Mesothelial cell of epicardium (in vitro differentiated cells): ENCODE measurements around the gene MARK3. TPM values are rescaled to one million over a fixed set of nuclear protein-coding genes. Genes with fewer than 3 reads are reported as not detected.

ENCODE experiments used
- DNase-seq, 2 experiments: peaks; one replicate each; pipeline ENCODE4 v3.0.0; 2021; ENCODE audit warnings: low spot score in 2 of 2; ENCODE audit not compliant: unreplicated experiment in 2 of 2
- H3K27ac Mint-ChIP-seq: 2 replicates; pipeline ENCODE4 v1.8.0; 2021; ENCODE audit warnings: mixed read lengths
- H3K27me3 Mint-ChIP-seq: 2 replicates; pipeline ENCODE4 v1.8.0; 2021; ENCODE audit warnings: low read depth, mixed read lengths
- H3K36me3 Mint-ChIP-seq: 2 replicates; pipeline ENCODE4 v1.8.0; 2021; ENCODE audit warnings: mixed read lengths
- H3K4me1 Mint-ChIP-seq: 2 replicates; pipeline ENCODE4 v1.8.0; 2021; ENCODE audit warnings: mixed read lengths
- H3K4me3 Mint-ChIP-seq: 2 replicates; pipeline ENCODE4 v1.8.0; 2021; ENCODE audit warnings: mild to moderate bottlenecking, moderate library complexity, mixed read lengths
- H3K9me3 Mint-ChIP-seq: 2 replicates; pipeline ENCODE4 v1.8.0; 2021; ENCODE audit warnings: mixed read lengths
- total RNA-seq: library from RNA; stranded (reverse); gene quantifications from 3 replicates; pipeline ENCODE4 v1.2.1, GENCODE V29; 2021
- TF ChIP-seq, protein P1 (sequence below): fragments of 200-600 bp; sonication (generic); IDR thresholded peaks from one replicate; pipeline ENCODE4 v1.5.0; 2021; ENCODE audit warnings: antibody characterized with exemption; ENCODE audit not compliant: unreplicated experiment

The MARK3 gene
- total RNA-seq, 1 donor from 2014 or later, result 125 TPM

DNA sequence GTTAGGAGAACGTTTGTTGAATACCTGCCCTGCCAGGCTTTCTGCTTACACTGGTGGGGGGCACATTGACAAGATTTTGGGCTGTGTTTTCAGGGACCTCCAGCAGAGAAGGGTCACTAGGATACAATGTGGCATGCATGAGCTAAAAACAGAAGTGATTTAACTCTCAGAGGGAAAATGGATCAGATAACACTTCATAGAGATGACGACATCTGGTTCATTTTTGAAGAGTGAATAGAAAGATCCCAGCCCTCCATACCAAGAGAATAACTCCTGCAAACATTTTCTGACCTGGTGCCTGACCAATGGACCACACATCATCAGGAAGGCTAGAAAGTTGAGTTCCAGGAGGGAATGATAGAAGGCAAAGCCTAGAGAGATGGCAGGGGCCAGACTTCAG is 103.7 kb downstream of the MARK3 start:
- Mint-ChIP-seq H3K9me3 (no peaks in the 10 kb centered on the region), H3K36me3 (peaks cover 16% of the 10 kb centered on the region), H3K27me3 (no peaks in the 10 kb centered on the region), H3K4me3 (no peak overlapping the region), H3K27ac (no peak overlapping the region), H3K4me1 (no peaks in the 10 kb centered on the region)
- TF ChIP-seq, protein P1, sequence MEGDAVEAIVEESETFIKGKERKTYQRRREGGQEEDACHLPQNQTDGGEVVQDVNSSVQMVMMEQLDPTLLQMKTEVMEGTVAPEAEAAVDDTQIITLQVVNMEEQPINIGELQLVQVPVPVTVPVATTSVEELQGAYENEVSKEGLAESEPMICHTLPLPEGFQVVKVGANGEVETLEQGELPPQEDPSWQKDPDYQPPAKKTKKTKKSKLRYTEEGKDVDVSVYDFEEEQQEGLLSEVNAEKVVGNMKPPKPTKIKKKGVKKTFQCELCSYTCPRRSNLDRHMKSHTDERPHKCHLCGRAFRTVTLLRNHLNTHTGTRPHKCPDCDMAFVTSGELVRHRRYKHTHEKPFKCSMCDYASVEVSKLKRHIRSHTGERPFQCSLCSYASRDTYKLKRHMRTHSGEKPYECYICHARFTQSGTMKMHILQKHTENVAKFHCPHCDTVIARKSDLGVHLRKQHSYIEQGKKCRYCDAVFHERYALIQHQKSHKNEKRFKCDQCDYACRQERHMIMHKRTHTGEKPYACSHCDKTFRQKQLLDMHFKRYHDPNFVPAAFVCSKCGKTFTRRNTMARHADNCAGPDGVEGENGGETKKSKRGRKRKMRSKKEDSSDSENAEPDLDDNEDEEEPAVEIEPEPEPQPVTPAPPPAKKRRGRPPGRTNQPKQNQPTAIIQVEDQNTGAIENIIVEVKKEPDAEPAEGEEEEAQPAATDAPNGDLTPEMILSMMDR, result no peak
- no peak for DNase-seq

DNA sequence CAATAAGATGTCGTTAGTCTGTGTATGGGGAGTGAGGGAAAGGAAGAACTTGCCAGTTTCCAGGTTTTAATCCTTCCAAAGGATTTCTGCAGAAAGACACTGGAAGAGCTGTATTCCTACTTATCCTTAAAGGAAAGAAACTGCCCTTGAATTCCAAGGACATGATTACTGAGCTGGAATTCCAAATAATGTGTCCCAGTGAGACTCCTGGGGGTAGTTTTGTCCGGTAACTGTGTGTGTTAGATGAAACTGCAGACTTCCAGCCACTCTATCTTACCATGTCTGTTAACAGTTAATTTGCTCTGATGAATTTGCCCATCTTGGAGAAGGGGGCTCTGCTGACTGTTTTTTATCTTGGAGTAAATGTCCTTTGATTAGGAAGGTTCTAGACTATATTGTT is 104.4 kb downstream of the MARK3 start:
- H3K27me3 Mint-ChIP-seq, result no peaks in the 10 kb centered on the region
- no peak for DNase-seq
- H3K9me3 Mint-ChIP-seq, result no peaks in the 10 kb centered on the region
- TF ChIP-seq, protein P1, result no peak
- H3K4me1 Mint-ChIP-seq, result no peaks in the 10 kb centered on the region
- no peak overlapping the region for H3K4me3 Mint-ChIP-seq
- H3K36me3 Mint-ChIP-seq, result peaks cover 16% of the 10 kb centered on the region
- H3K27ac Mint-ChIP-seq, result no peak overlapping the region

DNA sequence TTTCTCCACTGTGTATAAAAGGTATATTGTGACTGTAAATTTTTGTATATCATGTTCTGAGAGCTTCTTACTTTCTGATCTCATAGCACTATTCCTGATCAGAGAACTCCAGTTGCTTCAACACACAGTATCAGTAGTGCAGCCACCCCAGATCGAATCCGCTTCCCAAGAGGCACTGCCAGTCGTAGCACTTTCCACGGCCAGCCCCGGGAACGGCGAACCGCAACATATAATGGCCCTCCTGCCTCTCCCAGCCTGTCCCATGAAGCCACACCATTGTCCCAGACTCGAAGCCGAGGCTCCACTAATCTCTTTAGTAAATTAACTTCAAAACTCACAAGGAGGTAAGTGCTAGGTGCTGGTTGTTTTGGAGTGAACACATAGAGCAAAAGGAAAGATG is 106.5 kb downstream of the MARK3 start:
- Mint-ChIP-seq H3K4me1 (no peaks in the 10 kb centered on the region), H3K36me3 (peaks cover 20% of the 10 kb centered on the region), H3K27me3 (no peaks in the 10 kb centered on the region), H3K9me3 (no peaks in the 10 kb centered on the region), H3K4me3 (no peak overlapping the region), H3K27ac (no peak overlapping the region)
- DNase-seq, result no peak
- TF ChIP-seq, protein P1, result no peak

DNA sequence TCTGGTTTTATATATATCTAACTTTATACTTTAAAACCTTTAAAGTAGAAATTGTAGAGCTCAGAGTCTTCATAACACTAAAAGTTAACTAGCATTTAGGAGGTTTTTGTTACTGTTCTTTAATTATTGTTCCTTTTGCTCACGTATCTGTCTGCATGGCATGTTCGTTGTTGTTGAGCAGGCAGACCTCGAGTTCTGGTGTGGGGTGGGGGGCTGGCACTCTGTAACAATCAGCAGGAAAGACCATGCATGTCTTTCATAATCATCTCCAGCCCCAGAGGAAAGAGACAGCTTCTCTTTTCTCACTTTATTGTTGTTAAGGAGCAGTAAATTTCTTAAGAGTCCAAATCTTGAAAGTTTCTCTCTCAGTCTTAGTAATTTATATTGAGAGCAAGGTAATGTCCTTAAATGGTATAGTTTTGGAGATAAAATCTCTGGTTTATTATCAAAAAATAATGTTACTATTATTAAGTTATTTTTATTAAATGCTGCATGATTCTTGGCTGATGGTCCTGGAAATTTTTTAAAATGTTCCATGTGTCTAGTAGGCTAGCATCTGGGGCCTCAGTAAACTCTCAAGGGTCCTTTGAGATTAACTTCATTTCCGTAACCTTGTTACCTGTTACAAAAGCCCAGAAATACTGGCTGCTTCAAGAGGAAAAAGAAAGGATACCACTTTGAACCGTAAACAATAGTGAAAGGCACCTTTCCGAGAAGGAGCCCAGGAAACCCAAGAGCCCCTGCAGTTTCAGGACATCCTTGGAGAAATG is 107.1 kb downstream of the MARK3 start:
- H3K4me3 Mint-ChIP-seq, result no peak overlapping the region
- no peaks in the 10 kb centered on the region for H3K27me3 Mint-ChIP-seq
- no peaks in the 10 kb centered on the region for H3K4me1 Mint-ChIP-seq
- DNase-seq, result no peak
- no peaks in the 10 kb centered on the region for H3K9me3 Mint-ChIP-seq
- H3K36me3 Mint-ChIP-seq, result peaks cover 22% of the 10 kb centered on the region
- no peak overlapping the region for H3K27ac Mint-ChIP-seq
- TF ChIP-seq, protein P1, result no peak

- no peaks in the 10 kb centered on the region for H3K9me3 Mint-ChIP-seq
- DNase-seq, result no peak
- peaks cover 20% of the 10 kb centered on the region for H3K36me3 Mint-ChIP-seq
- no peak overlapping the region for H3K4me3 Mint-ChIP-seq
- H3K27me3 Mint-ChIP-seq, result no peaks in the 10 kb centered on the region
- H3K27ac Mint-ChIP-seq, result no peak overlapping the region
- H3K4me1 Mint-ChIP-seq, result no peaks in the 10 kb centered on the region
- TF ChIP-seq, protein P1, result no peak
Observed at GRCh38 chr14:103495854-103496253, 110.6 kb downstream of the MARK3 start.
